ENCODE data around the gene PSAP. TPM values are rescaled to one million over a fixed set of nuclear protein-coding genes. Genes with fewer than 3 reads are reported as not detected.

PSAP gene
- total and polyA plus RNA-seq, 2 experiments from 2014 or later = 151 to 391 TPM

DNA sequence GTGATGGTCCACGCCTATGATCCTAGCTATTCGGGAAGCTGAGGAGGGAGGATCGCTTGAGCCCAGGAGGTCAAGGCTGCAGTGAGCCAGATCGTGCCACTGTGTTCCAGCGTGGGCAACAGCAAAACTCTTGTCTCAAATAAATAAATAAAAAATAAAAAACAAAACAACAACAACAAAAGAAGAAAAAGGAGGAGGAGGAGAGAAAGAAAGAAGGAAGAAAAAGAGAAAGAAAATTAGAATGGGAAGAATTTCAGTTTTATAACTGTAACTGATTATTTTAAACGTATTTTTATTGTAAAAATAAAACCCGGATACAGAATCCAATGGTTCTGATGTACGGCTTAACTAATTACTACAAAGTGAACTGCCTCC is 37.2 kb upstream of the PSAP start (continued):
- TF ChIP-seq, protein P1, sequence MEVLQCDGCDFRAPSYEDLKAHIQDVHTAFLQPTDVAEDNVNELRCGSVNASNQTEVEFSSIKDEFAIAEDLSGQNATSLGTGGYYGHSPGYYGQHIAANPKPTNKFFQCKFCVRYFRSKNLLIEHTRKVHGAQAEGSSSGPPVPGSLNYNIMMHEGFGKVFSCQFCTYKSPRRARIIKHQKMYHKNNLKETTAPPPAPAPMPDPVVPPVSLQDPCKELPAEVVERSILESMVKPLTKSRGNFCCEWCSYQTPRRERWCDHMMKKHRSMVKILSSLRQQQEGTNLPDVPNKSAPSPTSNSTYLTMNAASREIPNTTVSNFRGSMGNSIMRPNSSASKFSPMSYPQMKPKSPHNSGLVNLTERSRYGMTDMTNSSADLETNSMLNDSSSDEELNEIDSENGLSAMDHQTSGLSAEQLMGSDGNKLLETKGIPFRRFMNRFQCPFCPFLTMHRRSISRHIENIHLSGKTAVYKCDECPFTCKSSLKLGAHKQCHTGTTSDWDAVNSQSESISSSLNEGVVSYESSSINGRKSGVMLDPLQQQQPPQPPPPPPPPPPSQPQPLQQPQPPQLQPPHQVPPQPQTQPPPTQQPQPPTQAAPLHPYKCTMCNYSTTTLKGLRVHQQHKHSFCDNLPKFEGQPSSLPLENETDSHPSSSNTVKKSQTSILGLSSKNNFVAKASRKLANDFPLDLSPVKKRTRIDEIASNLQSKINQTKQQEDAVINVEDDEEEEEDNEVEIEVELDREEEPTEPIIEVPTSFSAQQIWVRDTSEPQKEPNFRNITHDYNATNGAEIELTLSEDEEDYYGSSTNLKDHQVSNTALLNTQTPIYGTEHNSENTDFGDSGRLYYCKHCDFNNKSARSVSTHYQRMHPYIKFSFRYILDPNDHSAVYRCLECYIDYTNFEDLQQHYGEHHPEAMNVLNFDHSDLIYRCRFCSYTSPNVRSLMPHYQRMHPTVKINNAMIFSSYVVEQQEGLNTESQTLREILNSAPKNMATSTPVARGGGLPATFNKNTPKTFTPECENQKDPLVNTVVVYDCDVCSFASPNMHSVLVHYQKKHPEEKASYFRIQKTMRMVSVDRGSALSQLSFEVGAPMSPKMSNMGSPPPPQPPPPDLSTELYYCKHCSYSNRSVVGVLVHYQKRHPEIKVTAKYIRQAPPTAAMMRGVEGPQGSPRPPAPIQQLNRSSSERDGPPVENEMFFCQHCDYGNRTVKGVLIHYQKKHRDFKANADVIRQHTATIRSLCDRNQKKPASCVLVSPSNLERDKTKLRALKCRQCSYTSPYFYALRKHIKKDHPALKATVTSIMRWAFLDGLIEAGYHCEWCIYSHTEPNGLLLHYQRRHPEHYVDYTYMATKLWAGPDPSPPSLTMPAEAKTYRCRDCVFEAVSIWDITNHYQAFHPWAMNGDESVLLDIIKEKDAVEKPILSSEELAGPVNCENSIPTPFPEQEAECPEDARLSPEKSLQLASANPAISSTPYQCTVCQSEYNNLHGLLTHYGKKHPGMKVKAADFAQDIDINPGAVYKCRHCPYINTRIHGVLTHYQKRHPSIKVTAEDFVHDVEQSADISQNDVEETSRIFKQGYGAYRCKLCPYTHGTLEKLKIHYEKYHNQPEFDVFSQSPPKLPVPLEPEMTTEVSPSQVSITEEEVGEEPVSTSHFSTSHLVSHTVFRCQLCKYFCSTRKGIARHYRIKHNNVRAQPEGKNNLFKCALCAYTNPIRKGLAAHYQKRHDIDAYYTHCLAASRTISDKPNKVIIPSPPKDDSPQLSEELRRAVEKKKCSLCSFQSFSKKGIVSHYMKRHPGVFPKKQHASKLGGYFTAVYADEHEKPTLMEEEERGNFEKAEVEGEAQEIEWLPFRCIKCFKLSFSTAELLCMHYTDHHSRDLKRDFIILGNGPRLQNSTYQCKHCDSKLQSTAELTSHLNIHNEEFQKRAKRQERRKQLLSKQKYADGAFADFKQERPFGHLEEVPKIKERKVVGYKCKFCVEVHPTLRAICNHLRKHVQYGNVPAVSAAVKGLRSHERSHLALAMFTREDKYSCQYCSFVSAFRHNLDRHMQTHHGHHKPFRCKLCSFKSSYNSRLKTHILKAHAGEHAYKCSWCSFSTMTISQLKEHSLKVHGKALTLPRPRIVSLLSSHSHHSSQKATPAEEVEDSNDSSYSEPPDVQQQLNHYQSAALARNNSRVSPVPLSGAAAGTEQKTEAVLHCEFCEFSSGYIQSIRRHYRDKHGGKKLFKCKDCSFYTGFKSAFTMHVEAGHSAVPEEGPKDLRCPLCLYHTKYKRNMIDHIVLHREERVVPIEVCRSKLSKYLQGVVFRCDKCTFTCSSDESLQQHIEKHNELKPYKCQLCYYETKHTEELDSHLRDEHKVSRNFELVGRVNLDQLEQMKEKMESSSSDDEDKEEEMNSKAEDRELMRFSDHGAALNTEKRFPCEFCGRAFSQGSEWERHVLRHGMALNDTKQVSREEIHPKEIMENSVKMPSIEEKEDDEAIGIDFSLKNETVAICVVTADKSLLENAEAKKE (CRISPR knock-in tag; IDR thresholded peaks at IDR 0.05) = no peak
- TF ChIP-seq NANOG (IDR thresholded peaks at IDR 0.05; ENCODE audit: borderline replicate concordance) = no peak
- TF ChIP-seq ZNF331 (CRISPR knock-in tag; IDR thresholded peaks at IDR 0.05; ENCODE audit: low read depth) = no peak
- TF ChIP-seq, protein P2, sequence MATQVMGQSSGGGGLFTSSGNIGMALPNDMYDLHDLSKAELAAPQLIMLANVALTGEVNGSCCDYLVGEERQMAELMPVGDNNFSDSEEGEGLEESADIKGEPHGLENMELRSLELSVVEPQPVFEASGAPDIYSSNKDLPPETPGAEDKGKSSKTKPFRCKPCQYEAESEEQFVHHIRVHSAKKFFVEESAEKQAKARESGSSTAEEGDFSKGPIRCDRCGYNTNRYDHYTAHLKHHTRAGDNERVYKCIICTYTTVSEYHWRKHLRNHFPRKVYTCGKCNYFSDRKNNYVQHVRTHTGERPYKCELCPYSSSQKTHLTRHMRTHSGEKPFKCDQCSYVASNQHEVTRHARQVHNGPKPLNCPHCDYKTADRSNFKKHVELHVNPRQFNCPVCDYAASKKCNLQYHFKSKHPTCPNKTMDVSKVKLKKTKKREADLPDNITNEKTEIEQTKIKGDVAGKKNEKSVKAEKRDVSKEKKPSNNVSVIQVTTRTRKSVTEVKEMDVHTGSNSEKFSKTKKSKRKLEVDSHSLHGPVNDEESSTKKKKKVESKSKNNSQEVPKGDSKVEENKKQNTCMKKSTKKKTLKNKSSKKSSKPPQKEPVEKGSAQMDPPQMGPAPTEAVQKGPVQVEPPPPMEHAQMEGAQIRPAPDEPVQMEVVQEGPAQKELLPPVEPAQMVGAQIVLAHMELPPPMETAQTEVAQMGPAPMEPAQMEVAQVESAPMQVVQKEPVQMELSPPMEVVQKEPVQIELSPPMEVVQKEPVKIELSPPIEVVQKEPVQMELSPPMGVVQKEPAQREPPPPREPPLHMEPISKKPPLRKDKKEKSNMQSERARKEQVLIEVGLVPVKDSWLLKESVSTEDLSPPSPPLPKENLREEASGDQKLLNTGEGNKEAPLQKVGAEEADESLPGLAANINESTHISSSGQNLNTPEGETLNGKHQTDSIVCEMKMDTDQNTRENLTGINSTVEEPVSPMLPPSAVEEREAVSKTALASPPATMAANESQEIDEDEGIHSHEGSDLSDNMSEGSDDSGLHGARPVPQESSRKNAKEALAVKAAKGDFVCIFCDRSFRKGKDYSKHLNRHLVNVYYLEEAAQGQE (IDR thresholded peaks at IDR 0.05; ENCODE audit: unreplicated experiment) = no peak

DNA sequence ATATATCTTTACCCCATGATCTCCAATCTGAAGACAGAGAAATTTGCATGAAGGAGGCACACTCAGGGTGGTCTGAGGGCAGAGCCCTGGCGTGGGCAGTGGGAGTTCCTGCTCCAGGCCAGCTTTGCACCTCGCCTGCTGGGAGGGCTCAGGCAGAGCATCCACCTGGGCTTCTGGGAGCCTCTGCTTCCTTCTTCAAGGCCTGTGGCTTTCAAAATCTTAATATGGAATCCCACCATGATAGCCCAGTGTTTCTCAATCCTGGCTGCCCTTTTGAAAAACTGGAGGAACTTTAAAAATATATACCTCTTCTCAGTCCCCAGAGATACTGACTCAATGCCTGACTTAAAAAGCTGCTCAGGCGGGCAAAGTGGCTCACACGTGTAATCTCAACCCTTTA is 36.7 kb upstream of the PSAP start:
- no peak overlapping the region for H3K4me3 Mint-ChIP-seq
- Histone ChIP-seq H3K9me2 (ENCODE audit: insufficient read depth) (no peaks in the 10 kb centered on the region), H4K20me1 (replicated peaks; ENCODE audit: insufficient read depth) (no peaks in the 10 kb centered on the region), H3K27ac (ENCODE audit: low read depth) (no peak overlapping the region), H3K4me2 (no peak overlapping the region), H3F3A (replicated peaks; ENCODE audit: low read depth) (no peaks in the 10 kb centered on the region), H3K27me3 (ENCODE audit: insufficient read depth) (peaks cover 33% of the 10 kb centered on the region), H3K36me3 (ENCODE audit: insufficient read depth) (no peaks in the 10 kb centered on the region), H3K79me2 (replicated peaks; ENCODE audit: insufficient read depth) (no peaks in the 10 kb centered on the region), H3K4me3 (no peak overlapping the region), H2AFZ (no peak overlapping the region), H3K4me1 (ENCODE audit: insufficient read depth) (0 out of 2 replicates have a peak, but pooled peaks cover 2% of the 10 kb centered on the region)
- H3K36me3 Mint-ChIP-seq (ENCODE audit: low read depth) = no peaks in the 10 kb centered on the region; the same call in 2 of the 3 replicates
- ATAC-seq (no peak), DNase-seq (ENCODE audit: low spot score) (no peak)
- H3K4me1 Mint-ChIP-seq = peaks cover 7% of the 10 kb centered on the region; the same call in 2 of the 3 replicates
- peaks cover 24% of the 10 kb centered on the region for H3K27me3 Mint-ChIP-seq (ENCODE audit: insufficient read depth, low read depth, poor library complexity)
- no peak overlapping the region for H3K27ac Mint-ChIP-seq
- no peaks in the 10 kb centered on the region for H3K9me3 Mint-ChIP-seq
- no peak for TF ChIP-seq STAT1 (IDR thresholded peaks at IDR 0.05; ENCODE audit: unreplicated experiment)
- no peak for TF ChIP-seq POLR2AphosphoS5 (IDR thresholded peaks at IDR 0.05; ENCODE audit: low read depth)
- TF ChIP-seq, protein P1 (CRISPR knock-in tag; IDR thresholded peaks at IDR 0.05) = no peak
- no peak for TF ChIP-seq JUNB (IDR thresholded peaks at IDR 0.05; ENCODE audit: unreplicated experiment)
